HG03066 (cell line): ENCODE data around the gene USP15.
"Not testable (repeated sequence)": the region's sequence is repeated elsewhere in the genome, so short reads cannot be mapped to it uniquely, and the experiment has no call there.

Experiments used
- ATAC-seq: cut with Tn5 transposase; IDR thresholded peaks from one replicate; pipeline ENCODE4 v1.9.1; 2021; ENCODE audit warnings: low read depth; ENCODE audit not compliant: unreplicated experiment

Gene USP15

GRCh38 chr12:62363506-62363905 lies 103.3 kb downstream of the USP15 start:
- ATAC-seq = no peak

GRCh38 chr12:62364697-62365096 lies 104.5 kb downstream of the USP15 start:
- not testable (repeated sequence) for ATAC-seq

- ATAC-seq = not testable (repeated sequence)
Observed at GRCh38 chr12:62365846-62366245, 105.6 kb downstream of the USP15 start.

GRCh38 chr12:62368430-62369223 lies 108.4 kb downstream of the USP15 start:
- not testable (repeated sequence) for ATAC-seq

GRCh38 chr12:62370189-62370588 lies 110.0 kb downstream of the USP15 start:
- no peak for ATAC-seq

- ATAC-seq = no peak
Observed at GRCh38 chr12:62371661-62372060, 111.5 kb downstream of the USP15 start.

- ATAC-seq = no peak
Observed at GRCh38 chr12:62372134-62372533, 111.9 kb downstream of the USP15 start.

- ATAC-seq = no peak
Observed at GRCh38 chr12:62372825-62373224, 112.6 kb downstream of the USP15 start.

GRCh38 chr12:62375603-62376002 lies 115.4 kb downstream of the USP15 start:
- ATAC-seq = no peak

GRCh38 chr12:62379026-62379722 lies 119.0 kb downstream of the USP15 start:
- ATAC-seq = no peak

- ATAC-seq = no peak
Observed at GRCh38 chr12:62379723-62380045, 119.5 kb downstream of the USP15 start.

- ATAC-seq = no peak
Observed at GRCh38 chr12:62382526-62382925, 122.3 kb downstream of the USP15 start.

GRCh38 chr12:62396750-62397149 lies 136.5 kb downstream of the USP15 start:
- ATAC-seq = no peak

- no peak for ATAC-seq
Observed at GRCh38 chr12:62400135-62400534, 139.9 kb downstream of the USP15 start.

- ATAC-seq = no peak
Observed at GRCh38 chr12:62401631-62402030, 141.4 kb downstream of the USP15 start.

- ATAC-seq = no peak
Observed at GRCh38 chr12:62403031-62403430, 142.8 kb downstream of the USP15 start.

- ATAC-seq = no peak
Observed at GRCh38 chr12:62407587-62407986, 147.4 kb downstream of the USP15 start.

GRCh38 chr12:62409068-62409467 lies 148.9 kb downstream of the USP15 start:
- ATAC-seq = no peak

- no peak for ATAC-seq
Observed at GRCh38 chr12:62414180-62414579, 154.0 kb downstream of the USP15 start.

- ATAC-seq = no peak
Observed at GRCh38 chr12:62426089-62426488, 165.9 kb downstream of the USP15 start.

GRCh38 chr12:62429457-62429856 lies 169.3 kb downstream of the USP15 start:
- ATAC-seq = no peak
